Esophagus squamous epithelium (tissue), 5 donors: ENCODE results near the gene SNAP25. TPM values are rescaled to one million over a fixed set of nuclear protein-coding genes. Genes with fewer than 3 reads are reported as not detected.

Experiments
- DNase-seq: peaks from one replicate; lab custom pipeline; 2025; lab: John Stamatoyannopoulos, UW
- H3K27ac ChIP-seq, 4 donors: fragments of 200-600 bp; sonication (generic); one replicate each; pipeline ENCODE4 v1.5.1; 2016 to 2019; ENCODE audit warnings: mild to moderate bottlenecking in 1 of 4
- H3K27me3 ChIP-seq, 4 donors: fragments of 200-600 bp; sonication (generic); 1 replicate in 3 of 4; 2 replicates in 1 of 4; pipeline versions ENCODE4 v1.5.1 to v1.6.0; 2017 to 2021; ENCODE audit warnings: antibody characterized with exemption in 1 of 4
- H3K36me3 ChIP-seq, 3 donors: fragments of 200-600 bp; sonication (generic); one replicate each; pipeline ENCODE4 v1.5.1; 2016 to 2019
- H3K4me1 ChIP-seq, 3 donors: fragments of 200-600 bp; sonication (generic); one replicate each; pipeline ENCODE4 v1.5.1; 2017 to 2019
- H3K4me3 ChIP-seq, 4 donors: fragments of 200-600 bp; sonication (generic); 1 replicate in 3 of 4; 2 replicates in 1 of 4; pipeline ENCODE4 v1.5.1; 2016 to 2019; ENCODE audit warnings: mild to moderate bottlenecking in 2 of 4, moderate library complexity in 1 of 4
- H3K9me3 ChIP-seq, 3 donors: fragments of 200-600 bp; sonication (generic); one replicate each; pipeline ENCODE4 v1.5.1; 2016 to 2019
- POLR2A ChIP-seq, 4 donors: fragments of 450-650 bp; IDR thresholded peaks; one replicate each; pipeline ENCODE4 v1.6.1; 2017; ENCODE audit warnings: antibody characterized with exemption in 4 of 4, mild to moderate bottlenecking in 4 of 4, moderate library complexity in 3 of 4
- WGBS, 2 donors: methylation state at CpG; one replicate each; pipeline ENCODE4 v1.1.5; 2018; 5-methylcytosine and 5-hydroxymethylcytosine counted together
- intact Hi-C: fragments of 100-400 bp; cut with DNase I; formaldehyde crosslinking; loops from one replicate; pipeline ENCODE4 v1.15.0; 2022
- total RNA-seq, 4 donors: library from RNA; depleted of rRNA; stranded (reverse); fragments of >200 nt; gene quantifications; one replicate each; pipeline ENCODE4 v1.1.0, GENCODE V29; 2016
- TF ChIP-seq, protein P1 (sequence below), 6 experiments: fragments of 450-650 bp in 4 of 6; fragments of 200-600 bp in 2 of 6; sonication (generic) in 2 of 6; IDR thresholded peaks; one replicate each; pipeline ENCODE4 v1.5.1; 2016 to 2019; ENCODE audit warnings: antibody characterized with exemption in 6 of 6, mild to moderate bottlenecking in 4 of 6, moderate library complexity in 4 of 6
- donor health status: DM: yes; HTN: yes; CAD: no.

SNAP25 gene
- total RNA-seq, 4 donors from 2014 or later, result 0.13 to 0.57 (median 0.15) TPM; not detected in 1

DNA sequence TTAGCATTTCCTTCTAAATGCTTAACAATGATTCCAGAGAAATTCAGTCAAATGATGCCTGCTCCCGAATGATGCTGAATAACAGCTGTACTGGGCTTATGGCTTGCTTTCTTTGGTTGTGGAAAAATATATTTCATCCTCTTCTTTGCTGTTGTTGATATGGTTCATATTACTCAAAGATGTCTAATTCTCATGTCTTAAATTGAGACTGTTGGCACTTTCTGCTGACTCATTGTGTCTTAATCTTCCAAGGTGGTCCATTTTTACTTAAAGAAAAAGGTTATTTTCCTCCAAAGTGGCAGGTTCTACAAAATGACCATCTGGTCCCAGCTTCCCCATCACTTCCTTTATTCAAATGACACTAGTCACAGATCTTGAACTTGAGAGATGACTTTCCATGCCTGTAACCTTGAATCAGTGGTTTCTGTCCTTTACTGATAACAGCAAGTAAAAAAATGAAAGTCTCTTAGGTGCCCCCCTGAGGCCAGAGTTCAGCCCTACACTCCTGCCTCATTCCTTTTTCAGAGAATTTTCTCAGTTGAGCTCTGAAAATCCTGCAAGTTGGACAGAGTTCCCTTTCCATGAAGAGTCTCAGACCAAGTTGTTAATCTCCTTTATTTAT lies 6.9 kb downstream of the SNAP25 start:
- WGBS, 2 donors, result 50 to 60% methylated on average over 1 of the region's 1 CpG

DNA sequence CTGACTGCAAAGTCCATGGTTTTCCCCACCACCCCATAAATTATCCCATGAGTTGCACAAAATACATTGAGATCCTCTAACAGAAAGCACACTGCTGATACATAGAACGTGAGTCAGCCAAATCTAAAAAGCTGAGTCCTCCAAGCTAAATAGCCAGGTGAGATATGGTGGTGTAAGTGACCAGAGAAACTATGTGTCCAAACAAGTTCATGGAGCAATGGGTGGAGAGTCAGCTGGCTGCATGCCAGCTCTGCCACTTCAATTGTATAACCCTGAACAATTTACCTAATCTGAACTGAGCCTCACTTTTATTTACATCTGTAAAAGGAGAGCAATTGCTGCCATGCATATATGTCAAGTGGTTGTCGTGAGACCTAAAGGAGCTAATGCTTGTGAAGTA lies 9.7 kb downstream of the SNAP25 start:
- intact Hi-C loops, result no loop called here
- H3K9me3 ChIP-seq, result no peaks in the 10 kb centered on the region
- H3K27ac ChIP-seq, result no peak overlapping the region
- H3K4me3 ChIP-seq, result no peak overlapping the region
- TF ChIP-seq POLR2A (IDR thresholded peaks at IDR 0.05), result no peak
- TF ChIP-seq, protein P1, sequence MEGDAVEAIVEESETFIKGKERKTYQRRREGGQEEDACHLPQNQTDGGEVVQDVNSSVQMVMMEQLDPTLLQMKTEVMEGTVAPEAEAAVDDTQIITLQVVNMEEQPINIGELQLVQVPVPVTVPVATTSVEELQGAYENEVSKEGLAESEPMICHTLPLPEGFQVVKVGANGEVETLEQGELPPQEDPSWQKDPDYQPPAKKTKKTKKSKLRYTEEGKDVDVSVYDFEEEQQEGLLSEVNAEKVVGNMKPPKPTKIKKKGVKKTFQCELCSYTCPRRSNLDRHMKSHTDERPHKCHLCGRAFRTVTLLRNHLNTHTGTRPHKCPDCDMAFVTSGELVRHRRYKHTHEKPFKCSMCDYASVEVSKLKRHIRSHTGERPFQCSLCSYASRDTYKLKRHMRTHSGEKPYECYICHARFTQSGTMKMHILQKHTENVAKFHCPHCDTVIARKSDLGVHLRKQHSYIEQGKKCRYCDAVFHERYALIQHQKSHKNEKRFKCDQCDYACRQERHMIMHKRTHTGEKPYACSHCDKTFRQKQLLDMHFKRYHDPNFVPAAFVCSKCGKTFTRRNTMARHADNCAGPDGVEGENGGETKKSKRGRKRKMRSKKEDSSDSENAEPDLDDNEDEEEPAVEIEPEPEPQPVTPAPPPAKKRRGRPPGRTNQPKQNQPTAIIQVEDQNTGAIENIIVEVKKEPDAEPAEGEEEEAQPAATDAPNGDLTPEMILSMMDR (IDR thresholded peaks at IDR 0.05), result no peak
- no peaks in the 10 kb centered on the region for H3K36me3 ChIP-seq
- DNase-seq, result no peak
- H3K27me3 ChIP-seq, result no peaks in the 10 kb centered on the region
- no peaks in the 10 kb centered on the region for H3K4me1 ChIP-seq
- 38 to 47% methylated on average over 2 of the region's 2 CpGs for WGBS, 2 donors

More for the DNA sequence above, 6.9 kb downstream of the SNAP25 start:
- no peak for DNase-seq
- intact Hi-C loops, result no loop called here
- no peaks in the 10 kb centered on the region for H3K4me1 ChIP-seq
- no peak overlapping the region for H3K27ac ChIP-seq
- H3K4me3 ChIP-seq, result no peak overlapping the region
- H3K27me3 ChIP-seq, result peaks cover 0 to 19% (median 0%) of the 10 kb centered on the region in 4 donors
- H3K36me3 ChIP-seq, result no peaks in the 10 kb centered on the region
- no peaks in the 10 kb centered on the region for H3K9me3 ChIP-seq
- TF ChIP-seq, protein P1 (IDR thresholded peaks at IDR 0.05), result no peak
- TF ChIP-seq POLR2A (IDR thresholded peaks at IDR 0.05), result no peak

DNA sequence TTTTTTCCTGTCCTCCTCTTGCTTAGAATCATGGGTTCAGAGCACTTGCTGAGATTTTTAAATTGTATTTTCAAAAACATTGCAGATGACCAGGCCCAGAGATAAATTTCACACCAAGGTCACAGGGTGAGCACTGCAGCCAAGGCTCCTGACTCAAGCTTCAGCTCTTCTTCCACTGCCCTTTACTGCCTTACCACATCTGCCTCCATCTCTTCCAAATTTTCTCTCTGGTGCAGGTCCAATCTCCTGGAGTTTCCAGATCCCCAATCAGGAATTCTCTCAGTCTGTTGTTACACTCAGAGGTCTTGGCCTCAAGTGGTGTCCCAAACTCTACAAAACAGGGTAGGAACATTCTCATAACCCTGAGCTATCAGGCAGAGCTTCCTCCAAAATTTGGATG lies 12.7 kb downstream of the SNAP25 start:
- no peak for DNase-seq
- Histone ChIP-seq H3K4me1 (no peaks in the 10 kb centered on the region), H3K27me3 (peaks cover 0 to 11% (median 0%) of the 10 kb centered on the region in 4 donors), H3K36me3 (no peaks in the 10 kb centered on the region), H3K4me3 (no peak overlapping the region), H3K9me3 (no peaks in the 10 kb centered on the region), H3K27ac (no peak overlapping the region)
- intact Hi-C loops, result no loop called here
- TF ChIP-seq POLR2A (IDR thresholded peaks at IDR 0.05), result no peak
- TF ChIP-seq, protein P1 (IDR thresholded peaks at IDR 0.05), result no peak

DNA sequence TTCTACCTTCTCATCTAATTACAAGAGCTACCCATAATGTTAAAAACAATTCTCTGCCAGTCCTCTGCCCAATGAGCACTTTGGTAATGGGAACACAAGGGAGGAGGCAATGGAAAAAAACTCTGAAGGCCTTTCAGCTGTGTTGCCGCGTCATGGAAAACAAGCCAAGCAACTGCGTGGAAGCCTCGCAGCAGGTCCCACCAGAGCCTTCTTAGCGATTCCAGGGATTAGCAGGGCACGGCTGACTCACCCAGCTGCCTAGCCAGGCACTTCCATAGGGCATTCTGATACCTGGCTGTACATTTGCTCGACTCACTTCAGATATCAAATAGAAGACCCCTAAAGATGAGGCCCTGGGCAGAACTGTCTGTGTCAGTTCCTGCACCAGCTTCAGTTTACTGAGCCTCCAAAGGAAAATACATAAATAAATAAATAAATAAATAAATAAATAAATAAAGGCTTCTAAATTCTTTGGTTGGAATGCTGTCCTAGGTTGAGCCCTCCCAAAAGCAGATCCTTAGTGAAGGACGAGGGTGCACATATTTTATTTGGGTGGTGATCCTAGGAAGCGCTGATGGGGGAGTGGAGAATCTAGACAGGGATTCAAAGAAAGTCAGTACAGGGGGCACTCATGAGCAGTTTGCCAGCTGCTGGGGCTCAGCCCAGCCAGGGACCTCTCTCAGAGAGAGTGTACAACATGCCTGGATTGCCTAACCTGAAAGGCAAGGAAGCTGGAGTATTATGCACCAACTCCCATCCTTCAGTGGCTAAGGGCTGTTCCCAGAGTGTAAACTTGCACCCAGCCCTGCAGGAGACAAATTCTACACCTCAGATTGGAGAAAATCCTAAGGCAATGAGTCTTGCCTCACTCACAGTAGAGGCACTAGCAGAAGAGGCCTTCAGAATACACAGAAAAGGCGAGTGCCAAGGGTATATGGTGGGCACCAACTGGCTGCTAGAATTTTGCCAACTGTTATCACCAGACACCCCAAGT lies 18.2 kb downstream of the SNAP25 start:
- TF ChIP-seq, protein P1 (IDR thresholded peaks at IDR 0.05), result no peak
- no peak for TF ChIP-seq POLR2A (IDR thresholded peaks at IDR 0.05)
- Histone ChIP-seq H3K4me1 (no peaks in the 10 kb centered on the region), H3K4me3 (no peak overlapping the region), H3K27me3 (peaks cover 0 to 11% (median 0%) of the 10 kb centered on the region in 4 donors), H3K9me3 (no peaks in the 10 kb centered on the region), H3K27ac (no peak overlapping the region), H3K36me3 (no peaks in the 10 kb centered on the region)
- intact Hi-C loops, result no loop called here
- 53 to 65% methylated on average over 6 to 9 of the region's 10 CpGs for WGBS, 2 donors
- DNase-seq, result no peak

DNA sequence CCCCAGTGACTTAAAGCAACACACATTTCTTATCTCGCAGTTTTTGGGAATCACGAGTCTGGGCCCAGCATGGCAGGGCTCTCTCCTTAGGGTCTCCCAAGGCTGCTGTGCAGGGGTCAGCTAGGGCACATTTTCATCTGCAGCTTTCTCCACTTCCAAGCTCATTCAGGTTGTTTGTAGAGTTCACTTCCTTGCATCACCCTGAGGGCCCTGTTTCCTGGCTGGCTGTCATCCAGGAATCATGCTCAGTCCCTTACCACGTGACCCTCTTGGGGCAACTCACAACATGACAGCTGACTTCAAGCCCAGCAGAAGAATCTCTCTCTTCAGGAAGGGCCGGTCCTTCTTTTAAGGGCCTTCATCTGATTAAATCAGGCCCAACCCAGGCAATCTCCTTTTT lies 21.3 kb downstream of the SNAP25 start:
- Histone ChIP-seq H3K4me1 (no peaks in the 10 kb centered on the region), H3K27ac (no peak overlapping the region), H3K36me3 (no peaks in the 10 kb centered on the region), H3K4me3 (no peak overlapping the region), H3K9me3 (no peaks in the 10 kb centered on the region), H3K27me3 (peaks cover 0 to 11% (median 0%) of the 10 kb centered on the region in 4 donors)
- no peak for DNase-seq
- intact Hi-C loops, result no loop called here
- TF ChIP-seq, protein P1 (IDR thresholded peaks at IDR 0.05), result no peak
- TF ChIP-seq POLR2A (IDR thresholded peaks at IDR 0.05), result no peak
- 26 to 27% methylated on average over 4 of the region's 4 CpGs for WGBS, 2 donors
